GM18505 (cell line): Measurements from ENCODE around the gene ARV1.
"Not testable (repeated sequence)": the region's sequence is repeated elsewhere in the genome, so short reads cannot be mapped to it uniquely, and the experiment has no call there.

Experiments used
- ATAC-seq: cut with Tn5 transposase; IDR thresholded peaks from one replicate; pipeline ENCODE4 v1.9.1; 2021; ENCODE audit not compliant: unreplicated experiment
- POLR2A ChIP-seq: IDR thresholded peaks from 4 replicates; pipeline ENCODE4 v1.6.1; 2011; ENCODE audit warnings: borderline replicate concordance; ENCODE audit not compliant: insufficient read depth, insufficient read length; ENCODE audit errors: extremely low read depth

The ARV1 gene

DNA sequence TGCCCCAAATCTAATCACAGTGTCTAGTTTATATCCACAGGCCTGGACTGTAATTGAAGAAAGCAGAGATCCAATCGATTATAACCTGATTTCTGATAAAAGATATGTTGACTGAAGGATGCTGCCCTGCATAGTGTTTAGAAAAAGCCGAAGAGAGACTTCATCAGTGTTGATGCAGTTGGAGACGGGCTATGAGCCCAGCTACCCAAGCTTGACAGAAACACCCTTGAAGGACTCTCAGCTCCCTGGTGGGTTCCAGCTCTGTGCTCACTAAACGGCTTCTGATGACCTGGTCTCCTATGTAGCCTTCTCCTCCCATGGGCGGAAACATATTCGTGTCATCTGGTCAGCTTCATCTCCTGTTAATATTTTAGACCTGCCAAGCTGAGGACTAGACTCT lies 50.9 kb downstream of the ARV1 start:
- ATAC-seq: no peak
- no peak for TF ChIP-seq POLR2A

DNA sequence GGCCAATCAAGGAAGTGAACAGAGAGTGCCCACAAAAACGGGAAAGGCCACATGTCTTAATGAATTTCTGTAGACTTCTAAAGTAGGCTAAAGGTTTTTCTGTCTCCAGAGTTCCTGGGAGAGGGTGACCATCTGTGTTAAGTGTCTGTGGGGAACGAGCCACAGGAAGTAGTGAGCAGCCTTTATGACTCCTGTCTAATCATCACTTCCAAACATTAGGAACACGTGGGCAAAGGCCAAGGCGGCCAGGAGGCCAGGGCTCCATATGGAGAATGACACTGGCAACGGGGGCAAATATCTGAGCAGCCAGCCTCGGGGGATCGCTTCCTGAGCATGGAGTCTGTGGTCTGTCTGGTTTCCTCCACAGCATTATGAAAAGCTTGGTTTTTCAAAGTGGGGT lies 54.1 kb downstream of the ARV1 start:
- ATAC-seq: no peak
- no peak for TF ChIP-seq POLR2A

DNA sequence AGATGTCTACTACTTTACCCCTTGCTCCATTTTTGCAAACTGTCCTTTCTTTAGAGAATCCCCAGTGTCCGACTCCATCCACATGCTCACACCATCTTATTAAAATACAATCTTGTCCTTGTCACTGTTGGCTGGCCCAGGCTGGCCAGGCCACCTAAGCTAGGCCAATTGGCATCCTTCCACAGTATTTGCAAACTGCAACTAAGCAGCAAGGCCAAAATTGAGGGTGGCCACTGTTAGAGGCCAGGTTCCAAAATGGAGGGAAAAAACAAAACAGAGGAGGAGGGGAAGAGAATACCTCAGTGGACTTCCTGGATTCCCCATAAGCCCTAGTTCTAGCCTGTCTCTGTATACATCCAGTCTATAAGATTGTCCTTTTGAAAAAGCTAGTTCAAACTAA lies 56.9 kb downstream of the ARV1 start:
- no peak for ATAC-seq

DNA sequence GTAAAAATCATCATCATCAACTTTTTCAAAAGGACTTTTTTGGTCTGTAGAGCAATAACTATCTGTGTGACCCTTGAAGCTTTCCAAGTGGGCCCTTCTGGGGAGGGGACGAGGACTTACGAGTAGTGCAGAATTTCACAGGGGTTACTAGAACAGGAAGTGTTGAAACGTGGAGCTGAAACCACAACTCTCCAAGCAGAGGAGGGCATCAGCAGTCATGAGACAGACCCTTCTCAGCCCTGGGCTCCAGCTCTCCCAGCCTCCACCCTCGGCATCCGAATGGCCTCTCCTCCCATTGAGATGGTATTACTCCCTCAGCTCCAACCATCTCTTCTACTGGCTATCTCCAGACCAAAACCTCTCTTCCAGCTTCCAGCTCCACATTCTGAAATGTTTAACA lies 57.5 kb downstream of the ARV1 start:
- no peak for TF ChIP-seq POLR2A
- ATAC-seq: no peak

More for the DNA sequence above, 56.9 kb downstream of the ARV1 start:
- TF ChIP-seq POLR2A: no peak

DNA sequence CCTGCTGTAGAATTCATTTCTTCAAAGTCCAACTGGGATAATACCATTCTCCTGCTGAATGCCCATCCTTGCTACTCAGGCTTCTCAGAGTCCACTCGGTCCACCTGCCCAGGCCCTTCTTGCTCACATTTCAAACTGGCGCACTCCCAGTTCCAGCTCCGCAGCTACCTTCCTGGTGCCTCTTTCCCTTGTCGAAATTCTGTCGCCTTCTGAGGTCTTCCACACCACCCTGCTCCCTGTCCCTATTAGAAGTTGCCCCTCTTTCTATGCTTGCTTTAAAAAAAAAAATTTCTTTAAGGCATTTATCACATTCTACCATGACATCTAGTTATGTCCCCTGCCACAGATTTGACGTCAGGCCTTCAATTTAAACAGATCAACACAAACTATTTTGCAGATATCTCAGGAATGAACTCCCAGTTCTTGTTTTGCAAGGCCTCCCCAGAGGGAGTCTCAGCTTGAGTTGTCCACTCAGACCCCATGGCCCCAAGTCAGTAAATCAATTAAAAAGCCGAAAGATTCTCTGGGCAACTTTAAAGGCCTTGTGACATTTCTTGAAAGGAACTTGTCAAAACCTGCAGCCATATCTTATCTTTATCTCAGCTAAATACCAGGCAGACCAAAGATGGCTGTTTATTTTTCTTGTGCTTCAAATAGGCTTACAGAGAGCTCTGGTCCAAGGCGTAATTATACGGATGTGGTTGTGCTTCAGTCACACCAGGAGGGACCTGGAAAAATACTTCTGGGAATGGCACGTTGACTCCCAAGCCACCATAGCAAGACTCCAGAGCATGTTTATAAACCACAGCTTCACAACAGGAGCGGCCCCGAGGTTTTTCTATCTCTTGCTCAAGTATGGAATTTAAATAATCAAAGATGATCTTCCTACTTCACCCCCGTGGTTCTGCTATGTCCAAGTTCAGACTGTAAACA lies 59.0 kb downstream of the ARV1 start:
- ATAC-seq: no peak
- TF ChIP-seq POLR2A: no peak

DNA sequence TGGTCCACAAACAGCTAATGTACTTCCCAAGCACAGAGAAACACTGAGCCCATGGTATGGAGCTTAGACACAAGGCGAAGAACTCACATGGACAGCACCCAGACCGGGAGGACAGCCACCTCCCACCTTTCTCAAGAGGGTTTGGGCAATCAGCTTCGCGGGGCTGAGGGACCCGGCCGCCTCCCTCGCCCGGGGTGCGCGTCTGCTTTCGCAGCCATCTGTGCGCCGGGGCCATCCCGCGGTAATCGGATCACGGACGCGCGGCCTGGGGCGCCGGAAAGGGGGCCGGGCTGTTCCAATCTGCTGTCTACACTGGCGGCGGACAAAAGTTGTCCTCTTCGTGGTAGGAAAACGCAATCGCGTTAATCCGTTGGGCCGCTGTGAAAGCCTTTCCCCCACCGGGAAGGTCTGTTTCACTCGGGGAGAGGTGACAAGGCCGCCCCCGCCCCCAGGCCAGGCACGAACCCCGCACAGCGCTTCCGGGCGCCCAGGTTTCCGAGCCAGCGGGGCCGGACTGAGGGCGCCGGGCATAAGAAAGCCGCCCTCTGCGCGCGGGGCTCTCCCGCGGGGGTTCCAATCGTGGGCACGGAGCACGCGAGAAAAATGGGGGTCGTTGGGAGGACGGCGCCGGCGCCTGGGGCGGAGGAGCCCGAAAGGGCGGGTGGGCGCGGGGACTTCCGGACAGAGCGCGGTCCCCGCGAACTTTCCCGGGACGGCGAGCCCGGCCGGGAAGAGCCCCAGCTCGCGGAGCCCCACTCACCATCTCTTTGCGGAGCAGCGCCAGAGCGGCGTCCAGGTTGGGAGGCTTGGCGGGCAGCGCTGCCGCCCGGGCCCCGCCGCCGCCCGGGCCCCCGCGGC lies 60.5 kb downstream of the ARV1 start:
- TF ChIP-seq POLR2A: no peak
- ATAC-seq: peak; percentile 34

DNA sequence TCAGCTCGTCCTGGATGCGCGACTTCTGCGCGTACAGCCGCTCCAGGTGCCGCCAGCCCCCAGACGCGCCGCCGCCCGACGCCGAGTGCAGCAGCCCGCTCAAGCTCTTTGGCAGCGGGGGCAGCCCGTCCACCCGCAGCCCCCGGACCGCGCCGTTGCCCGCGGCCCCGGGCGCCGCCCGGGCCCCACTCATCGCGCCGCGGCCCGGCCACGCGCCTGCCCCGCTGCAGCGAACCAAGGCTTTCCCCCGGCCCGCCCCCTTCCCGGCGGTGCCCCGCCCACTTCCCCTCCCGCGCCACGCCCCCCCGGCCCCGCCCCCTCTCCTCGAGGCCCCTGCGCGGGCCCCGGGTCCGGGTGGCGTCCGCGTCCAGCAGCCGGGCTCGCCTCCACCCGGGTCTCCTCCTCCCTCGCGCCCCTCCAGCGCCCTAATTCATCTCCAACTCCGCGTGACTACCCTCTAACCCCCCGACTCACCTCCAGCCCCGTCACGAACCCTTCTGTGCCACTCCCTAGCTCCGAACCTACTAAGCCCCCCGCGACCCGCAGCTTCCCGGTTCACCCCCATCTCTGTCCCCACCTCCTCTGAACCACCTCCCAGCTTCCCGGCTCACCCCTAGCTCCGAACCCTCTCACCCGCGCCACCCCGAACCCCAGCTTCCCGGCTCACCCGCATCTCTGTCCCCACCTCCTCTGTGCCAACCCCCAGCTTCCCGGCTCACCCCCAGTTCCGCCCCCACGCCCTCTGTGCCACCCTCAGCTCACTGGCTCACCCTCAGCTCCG lies 61.3 kb downstream of the ARV1 start, which contains the start of gene FAM89A:
Gene FAM89A (minus strand): TSS at position 236 of the 781 bp plus-strand sequence. CDS start 43 bp downstream, at position 193.
- no peak for TF ChIP-seq POLR2A
- peak; percentile 63 for ATAC-seq

DNA sequence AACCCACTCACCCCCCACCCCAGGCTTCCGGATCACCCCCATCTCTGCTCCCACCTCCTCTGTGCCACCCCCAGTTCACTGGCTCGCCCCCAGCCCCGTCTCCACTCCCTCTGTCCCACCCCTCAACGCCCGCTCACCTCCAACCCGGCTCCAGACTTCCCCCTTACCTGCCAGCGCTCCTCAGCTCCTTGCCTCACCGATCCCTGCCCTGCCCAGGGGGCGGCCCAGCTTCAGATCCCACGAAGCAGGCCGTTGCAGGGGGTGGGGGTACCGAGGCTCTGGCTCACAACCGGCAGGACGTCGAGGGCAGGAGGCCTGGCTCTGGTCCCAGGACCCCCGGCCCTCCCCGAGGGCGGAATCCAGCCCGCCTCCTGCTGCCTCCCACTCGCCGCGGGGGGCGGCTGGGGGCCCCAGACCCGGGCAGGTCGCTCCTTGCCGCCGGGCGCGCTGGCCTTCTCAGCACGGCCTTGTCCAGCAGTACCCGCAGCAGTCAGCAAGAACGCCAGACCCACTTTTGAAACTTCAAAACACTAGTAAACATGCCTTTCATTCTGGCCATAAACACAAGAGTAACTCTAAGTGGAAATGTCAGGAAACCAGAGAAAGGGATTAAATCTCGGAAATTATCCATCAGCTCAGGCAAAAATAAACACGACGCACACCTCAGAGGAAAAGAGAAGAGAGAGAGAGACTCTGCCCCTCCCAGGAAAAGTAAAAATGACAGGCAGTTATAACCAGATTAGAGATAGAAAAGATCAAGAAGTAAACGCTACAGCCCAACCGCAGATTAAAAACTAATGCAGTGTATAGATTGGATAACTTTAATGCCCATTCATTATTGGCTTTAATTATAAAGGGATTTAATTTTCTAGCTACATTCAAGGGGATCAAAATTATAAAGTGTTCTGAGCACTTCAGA lies 62.2 kb downstream of the ARV1 start:
- no peak for ATAC-seq

DNA sequence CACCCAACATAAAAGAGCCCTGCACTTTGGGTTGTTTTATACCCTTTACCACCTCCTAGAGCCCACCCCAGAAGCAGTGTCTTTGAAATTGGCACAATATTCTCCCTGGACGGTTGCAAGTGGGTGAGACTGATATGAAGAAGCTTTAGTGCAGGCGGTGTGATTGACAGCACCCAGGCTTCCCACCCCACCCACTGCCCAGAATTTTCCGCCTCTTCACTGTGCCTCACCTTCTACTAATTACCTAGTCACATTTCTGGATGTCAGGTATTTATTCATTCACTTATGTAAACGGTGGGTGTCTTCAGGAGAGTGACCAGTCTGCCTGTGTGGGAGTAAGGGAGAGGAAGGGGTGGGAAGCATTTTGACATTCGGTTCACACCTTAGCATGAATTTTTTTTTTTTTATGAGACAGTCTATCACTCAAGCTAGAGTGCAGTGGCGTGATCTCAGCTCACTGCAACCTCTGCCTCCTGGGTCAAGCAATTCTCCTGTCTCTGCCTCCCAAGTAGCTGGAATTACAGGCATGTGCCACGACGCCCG lies 62.9 kb downstream of the ARV1 start:
- ATAC-seq: no peak
- no peak for TF ChIP-seq POLR2A

More for the DNA sequence above, 62.2 kb downstream of the ARV1 start:
- TF ChIP-seq POLR2A: no peak

DNA sequence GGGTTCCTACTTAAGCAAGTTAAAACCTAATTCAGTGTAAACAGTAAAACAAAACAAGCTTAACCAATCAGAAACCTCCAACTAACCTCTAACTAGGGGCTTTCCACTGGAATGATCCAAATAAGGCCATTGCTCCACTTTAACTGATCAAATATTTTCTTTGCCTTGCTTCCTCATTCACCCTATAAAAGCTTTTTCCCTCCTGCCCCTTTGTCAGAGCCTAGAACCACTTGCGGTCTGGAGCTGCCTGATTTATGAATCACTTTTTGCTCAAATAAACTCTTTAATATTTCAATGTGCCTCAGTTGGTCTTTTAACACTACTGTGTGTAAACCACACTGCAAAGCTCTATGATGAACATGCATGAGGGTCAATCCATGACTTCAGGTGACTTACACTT lies 65.7 kb downstream of the ARV1 start:
- no peak for ATAC-seq
- no peak for TF ChIP-seq POLR2A

DNA sequence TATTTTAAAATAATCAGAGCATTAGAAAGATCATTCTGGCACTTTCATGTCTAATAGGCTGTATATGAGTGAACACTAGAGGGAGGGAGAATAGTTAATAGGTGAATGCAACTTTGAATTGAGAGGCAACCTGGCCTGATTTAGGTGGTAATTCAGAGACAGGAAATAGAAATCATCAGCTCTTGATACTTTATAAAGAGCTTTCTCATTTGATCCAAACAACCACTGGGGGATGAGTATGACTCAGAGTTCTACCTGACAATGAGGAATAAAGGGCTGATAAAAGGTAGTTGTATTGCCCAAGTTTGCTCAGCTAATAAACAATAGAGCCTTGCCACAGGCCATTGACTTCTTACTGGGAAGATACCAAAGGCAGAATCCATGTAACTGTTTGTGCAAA lies 66.4 kb downstream of the ARV1 start:
- ATAC-seq: no peak
- no peak for TF ChIP-seq POLR2A

DNA sequence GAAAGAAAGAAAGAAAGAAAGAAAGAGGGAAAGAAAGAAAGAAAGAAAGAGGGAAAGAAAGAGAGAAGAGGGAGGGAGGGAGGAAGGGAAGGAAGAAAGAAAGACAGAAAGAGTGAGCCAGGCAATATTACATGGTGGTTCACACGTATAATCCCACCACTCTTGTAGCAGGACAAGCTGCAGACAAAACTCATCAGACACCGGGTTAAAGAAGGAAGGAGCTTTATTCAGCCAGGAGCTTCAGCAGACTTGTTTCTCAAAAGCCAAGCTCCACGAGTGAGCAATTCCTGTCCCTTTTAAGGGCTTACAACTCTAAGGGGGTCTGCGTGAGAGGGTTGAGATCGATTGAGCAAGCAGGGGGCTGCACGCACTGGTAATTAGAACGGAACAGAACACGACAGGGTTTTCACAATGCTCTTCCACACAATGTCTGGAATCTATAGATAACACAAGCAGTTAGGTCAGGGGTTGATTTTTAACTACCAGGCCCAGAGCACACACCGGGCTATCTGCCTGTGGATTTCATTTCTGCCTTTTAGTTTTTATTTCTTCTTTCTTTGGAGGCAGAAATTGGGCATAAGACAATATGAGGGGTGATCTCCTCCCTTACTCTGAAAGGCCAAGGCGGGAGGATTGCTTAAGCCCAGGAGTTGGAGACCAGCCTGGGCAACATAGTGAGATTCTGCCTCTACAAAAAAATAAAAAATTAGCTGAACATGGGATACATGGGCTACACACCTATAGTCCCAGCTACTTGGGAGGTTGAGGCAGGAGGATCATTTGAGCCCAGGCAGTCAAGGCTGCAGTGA lies 67.2 kb downstream of the ARV1 start:
- not testable (repeated sequence) for ATAC-seq
